ENCODE measurements around the gene ZNF200. TPM values are rescaled to one million over a fixed set of nuclear protein-coding genes. Genes with fewer than 3 reads are reported as not detected.
"Not testable (repeated sequence)": the region's sequence is repeated elsewhere in the genome, so short reads cannot be mapped to it uniquely, and the experiment has no call there.

The ZNF200 gene
- total RNA-seq, 2 experiments from 2014 or later, result 12.3 to 12.9 TPM

DNA sequence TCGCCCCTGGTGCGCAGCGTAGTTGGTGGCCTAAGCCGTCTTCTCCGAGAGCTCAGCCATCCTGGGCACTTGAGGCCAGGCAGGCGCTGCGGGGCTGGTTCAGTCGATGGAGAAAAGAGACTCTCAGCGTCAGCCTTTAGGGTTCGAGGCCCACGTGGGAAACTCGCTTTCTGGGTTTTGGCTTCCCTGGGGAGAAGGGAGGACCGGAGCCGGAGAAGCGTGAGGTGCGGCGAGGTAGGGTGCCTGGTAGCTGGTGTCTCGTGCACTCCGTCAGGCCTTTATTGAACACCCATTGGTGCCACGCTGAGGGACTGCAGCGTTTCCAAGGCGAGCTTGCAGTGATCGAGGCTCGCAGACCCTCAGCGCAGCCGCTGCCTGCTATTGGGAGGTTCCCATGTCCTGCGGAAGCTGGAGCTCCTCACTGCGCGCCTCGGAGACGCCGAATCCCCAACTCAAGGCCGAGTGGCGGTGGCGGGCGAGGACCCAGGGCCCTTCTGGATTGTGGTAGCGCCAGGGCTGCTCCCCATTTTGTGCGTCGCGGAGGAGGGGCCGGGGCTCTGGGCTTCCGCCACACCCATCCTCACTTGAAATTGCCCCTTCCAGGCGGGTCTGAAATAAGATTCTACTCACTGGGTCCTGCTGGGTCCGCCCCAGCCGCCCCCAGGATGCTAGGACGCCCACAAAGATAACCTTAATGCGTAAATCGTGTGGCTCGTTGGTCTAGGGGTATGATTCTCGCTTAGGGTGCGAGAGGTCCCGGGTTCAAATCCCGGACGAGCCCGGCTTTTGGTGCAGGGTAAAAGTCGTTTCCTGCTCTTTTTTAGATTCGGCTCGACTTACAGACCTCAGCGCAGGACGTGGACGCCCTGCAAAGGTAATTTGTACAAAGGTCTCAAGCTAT lies 45.8 kb downstream of the ZNF200 start:
- Mint-ChIP-seq H3K9me3 (ENCODE audit: low read depth) (peaks cover 2% of the 10 kb centered on the region), H3K4me3 (peak overlapping the region; percentile 68), H3K4me1 (peaks cover 46% of the 10 kb centered on the region), H3K36me3 (peaks cover 9% of the 10 kb centered on the region), H3K27ac (peak overlapping the region; percentile 72), H3K27me3 (peaks cover 86% of the 10 kb centered on the region)
- DNase-seq (peak; percentile 64), ATAC-seq (peak; percentile 41)
- CTCF ChIA-PET, result interaction anchor here (0.8 to 1.9 kb wide), 4 partner anchors 17 to 76 kb away, joined by 3 to 9 read pairs (median 4); no protein-coding TSS in a partner anchor

- peaks cover 2% of the 10 kb centered on the region for H3K9me3 Mint-ChIP-seq (ENCODE audit: low read depth)
- H3K27me3 Mint-ChIP-seq, result peaks cover 86% of the 10 kb centered on the region
- H3K4me1 Mint-ChIP-seq, result peaks cover 52% of the 10 kb centered on the region
- DNase-seq, result no peak
- CTCF ChIA-PET, result interaction anchor here (0.8 to 1.9 kb wide), 3 partner anchors 23 to 77 kb away, joined by 3 to 9 read pairs (median 4); no protein-coding TSS in a partner anchor
- ATAC-seq, result no peak
- H3K27ac Mint-ChIP-seq, result peak overlapping the region; percentile 72
- peak overlapping the region; percentile 68 for H3K4me3 Mint-ChIP-seq
- peaks cover 11% of the 10 kb centered on the region for H3K36me3 Mint-ChIP-seq
These were observed 46.4 kb downstream of the ZNF200 start for GRCh38 chr16:3188675-3188924.

GRCh38 chr16:3187798-3188674 lies 46.9 kb downstream of the ZNF200 start, which contains the start of gene OR1F1:
Gene OR1F1, plus strand, starts transcription at chr16:3188204.
- ATAC-seq (peak; percentile 58), DNase-seq (peak; percentile 91)
- Mint-ChIP-seq H3K27ac (peak within 1 kb of the TSS; percentile 77), H3K4me3 (peak within 1 kb of the TSS; percentile 68), H3K4me1 (peaks cover 56% of the 10 kb centered on the region), H3K9me3 (ENCODE audit: low read depth) (peaks cover 2% of the 10 kb centered on the region), H3K36me3 (peaks cover 11% of the 10 kb centered on the region), H3K27me3 (peaks cover 86% of the 10 kb centered on the region)
- CTCF ChIA-PET, result interaction anchor here (0.7 to 1.9 kb wide), 5 partner anchors 12 to 156 kb away, joined by 3 to 9 read pairs (median 3); no protein-coding TSS in a partner anchor

GRCh38 chr16:3186946-3187690 lies 47.8 kb downstream of the ZNF200 start:
- peak overlapping the region; percentile 64 for H3K4me3 Mint-ChIP-seq

DNA sequence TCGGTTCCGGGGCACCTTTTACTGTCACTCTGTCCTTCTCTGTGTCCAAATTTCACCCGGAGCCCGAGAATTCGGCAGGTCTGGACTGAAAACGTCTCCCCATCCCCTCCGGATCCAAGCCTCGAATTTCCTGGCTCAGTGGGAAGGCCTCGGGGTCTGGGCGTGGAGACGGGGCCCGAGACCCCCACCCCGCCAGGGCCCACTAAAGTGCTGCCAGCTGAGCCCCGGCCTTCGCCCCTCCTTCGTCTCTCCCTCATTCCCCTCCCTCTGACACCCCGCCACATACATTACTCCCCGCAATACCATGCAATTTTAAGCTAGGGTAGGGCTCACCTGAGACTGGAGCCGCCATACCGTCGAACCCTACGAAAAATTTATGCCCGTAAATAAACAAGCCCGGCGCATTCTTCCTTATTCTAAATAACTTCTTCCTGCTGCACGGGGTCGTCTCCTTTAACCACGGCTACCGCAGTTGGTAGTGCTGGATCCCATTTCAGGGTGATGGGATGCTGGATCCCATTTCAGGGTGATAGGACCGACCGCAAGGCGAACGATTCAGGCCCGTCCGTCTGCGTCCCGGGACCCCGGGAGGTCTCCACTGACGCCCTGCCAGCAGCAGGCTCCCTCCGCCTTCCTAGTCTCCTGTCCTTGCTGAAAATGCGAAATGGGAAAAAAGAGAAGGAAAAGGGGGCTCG lies 51.4 kb downstream of the ZNF200 start:
- peaks cover 36% of the 10 kb centered on the region for H3K4me1 Mint-ChIP-seq
- H3K27me3 Mint-ChIP-seq, result peaks cover 86% of the 10 kb centered on the region
- peak overlapping the region; percentile 65 for H3K4me3 Mint-ChIP-seq
- H3K9me3 Mint-ChIP-seq (ENCODE audit: low read depth), result peaks cover 2% of the 10 kb centered on the region
- peak overlapping the region; percentile 70 for H3K27ac Mint-ChIP-seq
- no peak for ATAC-seq
- peaks cover 7% of the 10 kb centered on the region for H3K36me3 Mint-ChIP-seq
- CTCF ChIA-PET, result interaction anchor here (1.0 to 2.1 kb wide), 10 partner anchors 10 to 317 kb away, joined by 3 to 11 read pairs (median 4); partner anchors contain the start of genes CLUAP1 and ZNF213
- DNase-seq, result no peak

More at GRCh38 chr16:3186946-3187690, 47.8 kb downstream of the ZNF200 start:
- H3K4me1 Mint-ChIP-seq, result peaks cover 62% of the 10 kb centered on the region
- peaks cover 2% of the 10 kb centered on the region for H3K9me3 Mint-ChIP-seq (ENCODE audit: low read depth)
- CTCF ChIA-PET, result interaction anchor here (0.7 to 1.1 kb wide), 4 partner anchors 11 to 155 kb away, joined by 3 read pairs; no protein-coding TSS in a partner anchor
- ATAC-seq (no peak), DNase-seq (no peak)
- H3K27ac Mint-ChIP-seq, result peak overlapping the region; percentile 77
- H3K27me3 Mint-ChIP-seq, result peaks cover 89% of the 10 kb centered on the region
- H3K36me3 Mint-ChIP-seq, result peaks cover 11% of the 10 kb centered on the region

- peaks cover 2% of the 10 kb centered on the region for H3K9me3 Mint-ChIP-seq (ENCODE audit: low read depth)
- peak; percentile 58 for ATAC-seq
These were observed 52.1 kb downstream of the ZNF200 start for GRCh38 chr16:3182608-3183444.

DNA sequence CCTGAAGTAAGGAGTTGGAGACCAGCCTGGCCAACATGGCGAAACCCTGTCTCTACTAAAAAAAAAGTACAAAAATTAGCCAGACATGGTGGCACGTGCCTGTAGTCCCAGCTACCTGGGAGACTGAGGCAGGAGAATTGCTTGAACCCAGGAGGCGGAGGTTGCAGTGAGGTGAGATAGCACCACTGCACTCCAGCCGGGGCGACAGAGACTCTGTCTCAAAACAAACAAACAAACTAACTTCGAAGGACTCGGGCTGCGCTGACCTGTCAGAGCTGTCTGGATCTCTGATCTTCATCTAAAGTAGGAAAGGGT lies 52.7 kb downstream of the ZNF200 start:
- not testable (repeated sequence) for ATAC-seq; H3K36me3 Mint-ChIP-seq; DNase-seq; H3K9me3 Mint-ChIP-seq (ENCODE audit: low read depth)
- Mint-ChIP-seq H3K27me3 (peaks cover 88% of the 10 kb centered on the region), H3K4me1 (peaks cover 24% of the 10 kb centered on the region), H3K27ac (peak overlapping the region; percentile 49), H3K4me3 (peak overlapping the region; percentile 65)
- CTCF ChIA-PET, result interaction anchor here (0.7 to 2.0 kb wide), 7 partner anchors 8 to 279 kb away, joined by 3 to 10 read pairs (median 4); no protein-coding TSS in a partner anchor

More at GRCh38 chr16:3182608-3183444, 52.1 kb downstream of the ZNF200 start:
- H3K36me3 Mint-ChIP-seq, result peaks cover 7% of the 10 kb centered on the region
- H3K27ac Mint-ChIP-seq, result peak overlapping the region; percentile 65
- DNase-seq, result peak; percentile 68
- peaks cover 30% of the 10 kb centered on the region for H3K4me1 Mint-ChIP-seq
- H3K27me3 Mint-ChIP-seq, result peaks cover 88% of the 10 kb centered on the region
- peak overlapping the region; percentile 65 for H3K4me3 Mint-ChIP-seq
- CTCF ChIA-PET, result interaction anchor here (0.8 to 2.1 kb wide), 10 partner anchors 8 to 318 kb away, joined by 3 to 11 read pairs (median 4); partner anchors contain the start of genes CLUAP1 and ZNF213

- peaks cover 2% of the 10 kb centered on the region for H3K9me3 Mint-ChIP-seq (ENCODE audit: low read depth)
These were observed 54.5 kb downstream of the ZNF200 start for GRCh38 chr16:3180445-3180878.

GRCh38 chr16:3179651-3180050 lies 55.3 kb downstream of the ZNF200 start:
- DNase-seq (no peak), ATAC-seq (no peak)
- CTCF ChIA-PET, result interaction anchor here (1.1 kb wide), 1 partner anchor 29 kb away, joined by 4 read pairs; no protein-coding TSS in a partner anchor
- Mint-ChIP-seq H3K9me3 (ENCODE audit: low read depth) (peaks cover 2% of the 10 kb centered on the region), H3K27me3 (peaks cover 96% of the 10 kb centered on the region), H3K27ac (no peak overlapping the region), H3K36me3 (peaks cover 5% of the 10 kb centered on the region), H3K4me3 (no peak overlapping the region), H3K4me1 (peaks cover 27% of the 10 kb centered on the region)

More at GRCh38 chr16:3180445-3180878, 54.5 kb downstream of the ZNF200 start:
- DNase-seq, result no peak
- H3K4me1 Mint-ChIP-seq, result peaks cover 23% of the 10 kb centered on the region
- no peak overlapping the region for H3K4me3 Mint-ChIP-seq
- no peak overlapping the region for H3K27ac Mint-ChIP-seq
- peaks cover 5% of the 10 kb centered on the region for H3K36me3 Mint-ChIP-seq
- ATAC-seq, result no peak
- CTCF ChIA-PET, result no interaction called here
- peaks cover 88% of the 10 kb centered on the region for H3K27me3 Mint-ChIP-seq

GRCh38 chr16:3175157-3176093 lies 59.5 kb downstream of the ZNF200 start:
- Mint-ChIP-seq H3K27ac (no peak overlapping the region), H3K4me3 (no peak overlapping the region), H3K4me1 (peaks cover 37% of the 10 kb centered on the region), H3K9me3 (ENCODE audit: low read depth) (no peaks in the 10 kb centered on the region), H3K27me3 (peaks cover 86% of the 10 kb centered on the region), H3K36me3 (no peaks in the 10 kb centered on the region)
- no peak for DNase-seq
- CTCF ChIA-PET, result interaction anchor here (0.8 to 1.3 kb wide), 4 partner anchors 12 to 285 kb away, joined by 3 to 4 read pairs (median 3); partner anchors contain the start of gene OR1F1
- no peak for ATAC-seq
